ENCODE results near the gene TMEFF1. TPM values are rescaled to one million over a fixed set of nuclear protein-coding genes. Genes with fewer than 3 reads are reported as not detected.

The TMEFF1 gene
- total RNA-seq, 1 experiment from 2014 or later: 3.3 TPM

GRCh38 chr9:100474082-100474923 lies 1.4 kb downstream of the TMEFF1 start (continued):
- TF ChIP-seq MAX (IDR thresholded peaks at IDR 0.05): no peak
- no peak for TF ChIP-seq POLR2A (IDR thresholded peaks at IDR 0.05; ENCODE audit: borderline replicate concordance, extremely low read depth, insufficient read depth, insufficient read length)
- no peak for TF ChIP-seq TCF7L2 (IDR thresholded peaks at IDR 0.05; ENCODE audit: borderline replicate concordance, extremely low read depth, insufficient read depth, insufficient read length)
- TF ChIP-seq REST (IDR thresholded peaks at IDR 0.05; ENCODE audit: low read depth): no peak

GRCh38 chr9:100474924-100475276 lies 2.0 kb downstream of the TMEFF1 start:
- Histone ChIP-seq H3K36me3 (ENCODE audit: control insufficient read depth in 1 of 2, insufficient read depth in 2 of 2, low read length in 2 of 2) (no peaks in the 10 kb centered on the region), H3K9me3 (ENCODE audit: control insufficient read depth in 1 of 2, insufficient read depth in 1 of 2, low read depth in 1 of 2, low read length in 2 of 2) (no peaks in the 10 kb centered on the region), H3K4me2 (ENCODE audit: low read length) (no peak overlapping the region), H2AFZ (ENCODE audit: low read depth, low read length, poor library complexity, severe bottlenecking) (no peak overlapping the region), H3K79me2 (ENCODE audit: insufficient read depth, low read length) (no peaks in the 10 kb centered on the region), H3K4me3 (replicated peaks in 1 of 2; ENCODE audit: low read depth in 1 of 2, low read length in 2 of 2) (no peak overlapping the region), H3K27ac (ENCODE audit: low read depth, low read length) (no peak overlapping the region), H3K9me2 (ENCODE audit: insufficient read depth) (no peaks in the 10 kb centered on the region), H3K9ac (ENCODE audit: low read length) (no peak overlapping the region), H3K4me1 (ENCODE audit: control insufficient read depth in 1 of 2, insufficient read depth in 2 of 2, low read length in 2 of 2) (peaks cover 3 to 12% of the 10 kb centered on the region in 2 experiments; a peak in 2 of 4 replicates), H4K20me1 (ENCODE audit: insufficient read depth) (no peaks in the 10 kb centered on the region), H3K27me3 (ENCODE audit: insufficient read depth, low read length) (no peaks in the 10 kb centered on the region)
- no peak for ATAC-seq
- CTCF ChIA-PET: no interaction called here
- POLR2A ChIA-PET: no interaction called here
- DNase-seq (ENCODE audit: low read depth, low spot score): no peak
- intact Hi-C loops (cut with micrococcal nuclease): no loop called here
- BruUV-seq (replicated peaks): no TSS peak
- RAD21 ChIA-PET (ENCODE audit: low non-redundant PET in 1 of 2, low total read pairs in 2 of 2, uncharacterized antibody in 2 of 2, unreplicated experiment in 2 of 2): no interaction called here
- TF ChIP-seq SIN3A (IDR thresholded peaks at IDR 0.05; ENCODE audit: low read depth): no peak
- TF ChIP-seq ZFX (IDR thresholded peaks at IDR 0.05): no peak
- no peak for TF ChIP-seq EZH2phosphoT487 (IDR thresholded peaks at IDR 0.05; ENCODE audit: borderline replicate concordance)
- TF ChIP-seq YY1 (IDR thresholded peaks at IDR 0.05; ENCODE audit: extremely low read depth, insufficient replicate concordance, low read depth, low read length): no peak
- TF ChIP-seq REST (IDR thresholded peaks at IDR 0.05; ENCODE audit: low read depth): no peak
- no peak for TF ChIP-seq JUND (IDR thresholded peaks at IDR 0.05)
- TF ChIP-seq CBX3 (IDR thresholded peaks at IDR 0.05; ENCODE audit: low read depth): no peak
- no peak for TF ChIP-seq ELF1 (IDR thresholded peaks at IDR 0.05; ENCODE audit: borderline replicate concordance, low read depth)
- TF ChIP-seq MAX (IDR thresholded peaks at IDR 0.05): no peak
- TF ChIP-seq RAD21 (IDR thresholded peaks at IDR 0.05; ENCODE audit: low read depth): no peak
- no peak for TF ChIP-seq POLR2AphosphoS5 (IDR thresholded peaks at IDR 0.05; ENCODE audit: low read depth, low read length)
- TF ChIP-seq EGR1 (IDR thresholded peaks at IDR 0.05; ENCODE audit: low read depth): no peak
- TF ChIP-seq TCF7L2 (IDR thresholded peaks at IDR 0.05; ENCODE audit: borderline replicate concordance, extremely low read depth, insufficient read depth, insufficient read length): no peak
- no peak for TF ChIP-seq SRF (IDR thresholded peaks at IDR 0.05; ENCODE audit: low read depth)

Data from HCT116 (cell line).